HG03469 (cell line): ENCODE data around the gene EFCAB12.
"Not testable (repeated sequence)": the region's sequence is repeated elsewhere in the genome, so short reads cannot be mapped to it uniquely, and the experiment has no call there.

ENCODE experiments used
- ATAC-seq: cut with Tn5 transposase; IDR thresholded peaks from one replicate; pipeline ENCODE4 v1.9.1; 2021; ENCODE audit warnings: mild to moderate bottlenecking, moderate library complexity, moderate number of reproducible peaks; ENCODE audit not compliant: unreplicated experiment

The EFCAB12 gene

GRCh38 chr3:129371041-129371826, 57.2 kb downstream of the EFCAB12 start:
- no peak for ATAC-seq

DNA sequence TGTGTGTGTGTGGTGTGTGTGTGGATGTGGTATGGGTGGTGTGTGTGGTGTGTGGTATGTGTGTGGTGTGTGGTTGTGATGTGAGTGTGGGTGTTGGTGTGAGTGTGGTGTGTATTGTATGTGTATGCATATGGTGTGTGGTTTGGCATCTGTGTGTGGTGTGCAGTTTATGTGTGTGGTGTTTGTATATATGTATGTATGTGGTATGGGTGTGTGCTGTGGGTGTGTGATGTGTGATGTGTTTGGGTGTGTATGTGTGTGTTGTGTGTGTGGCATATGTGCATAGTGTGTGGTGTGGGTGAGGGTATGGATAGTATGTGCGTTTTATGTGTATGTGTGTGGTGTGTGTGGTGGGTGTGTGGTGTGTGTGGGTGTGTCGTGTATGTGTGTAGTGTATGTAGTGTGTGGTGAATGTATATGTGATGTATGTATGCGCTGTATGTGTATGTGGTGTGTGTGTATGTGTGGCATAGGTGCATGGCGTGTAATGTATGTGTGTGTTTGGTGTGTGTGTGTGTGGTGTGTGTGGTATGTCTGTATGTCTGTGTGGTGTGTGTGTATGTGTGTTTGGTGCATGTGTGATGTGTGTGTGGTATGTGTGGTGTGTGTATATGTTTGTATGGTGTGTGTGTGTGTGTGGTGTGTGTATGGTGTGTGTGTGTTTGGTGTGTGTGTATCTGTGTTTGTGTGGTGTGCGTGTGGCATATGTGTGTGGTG, 58.0 kb downstream of the EFCAB12 start:
- ATAC-seq: no peak

GRCh38 chr3:129369711-129370110, 58.7 kb downstream of the EFCAB12 start:
- ATAC-seq: no peak

GRCh38 chr3:129367821-129368220, 60.6 kb downstream of the EFCAB12 start:
- no peak for ATAC-seq

DNA sequence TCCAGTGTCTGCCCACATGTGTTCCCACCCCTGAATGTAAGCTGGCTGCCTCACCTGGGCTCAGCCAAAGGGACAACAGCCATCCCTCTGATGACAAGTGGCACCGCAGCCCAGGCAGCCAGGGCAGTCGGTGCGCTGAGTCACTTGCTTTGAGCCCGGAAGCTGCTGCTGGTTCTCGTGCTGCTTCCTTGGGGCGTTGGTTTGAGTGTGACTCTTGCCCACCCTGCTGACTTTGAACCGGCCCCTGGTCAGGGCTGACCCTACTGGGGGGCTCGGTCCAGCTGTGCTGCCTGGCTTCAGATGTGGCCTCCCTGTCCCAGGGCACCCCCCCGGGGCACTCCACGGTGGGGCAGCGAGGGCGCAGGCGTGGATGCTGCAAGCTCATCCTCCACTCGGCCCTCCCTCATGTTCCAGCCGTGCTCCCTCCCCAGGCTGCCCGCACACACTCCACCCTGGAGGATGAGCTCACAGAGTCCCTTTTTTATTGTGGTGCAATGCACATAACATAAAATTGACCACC, 62.1 kb downstream of the EFCAB12 start:
- no peak for ATAC-seq

DNA sequence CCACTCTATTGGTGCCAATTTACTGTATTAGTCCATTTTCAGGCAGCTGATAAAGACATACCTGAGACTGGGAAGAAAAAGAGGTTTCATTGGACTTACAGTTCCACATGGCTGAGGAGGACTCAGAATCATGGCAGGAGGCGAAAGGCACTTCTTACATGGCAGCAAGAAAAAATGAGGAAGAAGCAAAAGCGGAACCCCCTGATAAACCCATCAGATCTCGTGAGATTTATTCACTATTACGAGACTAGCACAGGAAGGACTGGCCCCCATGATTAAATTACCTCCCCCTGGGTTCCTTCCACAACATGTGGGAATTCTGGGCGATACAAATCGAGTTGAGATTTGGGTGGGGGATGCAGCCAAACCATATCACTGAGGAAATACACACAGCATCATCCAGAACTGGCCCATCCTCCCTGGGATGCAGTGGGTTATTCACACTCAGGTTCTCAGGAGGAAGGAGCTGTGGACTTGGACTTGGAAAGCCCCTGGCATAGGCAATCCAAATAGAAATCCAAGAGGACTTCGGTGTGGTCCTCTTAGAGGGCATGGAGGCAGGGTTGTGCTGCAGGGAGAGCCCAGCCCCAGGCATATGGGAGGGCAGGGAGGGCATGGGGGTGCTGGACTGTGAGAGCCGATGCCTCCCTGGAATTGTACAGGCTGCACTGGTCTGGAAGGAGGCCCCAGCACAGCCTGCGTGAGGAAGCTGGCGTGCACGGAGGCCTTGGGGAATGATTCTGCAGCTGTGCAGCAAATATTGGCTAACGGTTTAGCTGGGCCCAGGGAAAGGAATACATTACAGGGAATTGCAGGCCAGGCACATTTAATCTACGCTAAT, 62.9 kb downstream of the EFCAB12 start:
- no peak for ATAC-seq

DNA sequence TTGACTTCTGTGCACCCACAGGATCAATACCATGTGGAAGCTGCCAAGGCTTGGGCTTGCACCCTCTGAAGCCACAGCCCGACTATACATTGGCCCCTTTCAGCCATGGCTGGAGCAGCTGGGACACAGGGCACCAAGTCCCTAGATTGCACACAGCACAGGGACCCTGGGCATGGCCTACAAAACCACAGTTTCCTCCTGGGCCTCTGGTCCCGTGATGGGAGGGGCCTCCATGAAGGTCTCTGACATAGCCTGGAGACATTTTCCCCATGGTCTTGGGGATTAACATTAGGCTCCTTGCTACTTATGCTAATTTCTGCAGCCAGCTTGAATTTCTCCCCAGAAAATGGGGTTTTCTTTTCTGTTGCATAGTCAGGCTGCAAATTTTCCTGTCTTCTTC, 63.6 kb downstream of the EFCAB12 start:
- not testable (repeated sequence) for ATAC-seq

DNA sequence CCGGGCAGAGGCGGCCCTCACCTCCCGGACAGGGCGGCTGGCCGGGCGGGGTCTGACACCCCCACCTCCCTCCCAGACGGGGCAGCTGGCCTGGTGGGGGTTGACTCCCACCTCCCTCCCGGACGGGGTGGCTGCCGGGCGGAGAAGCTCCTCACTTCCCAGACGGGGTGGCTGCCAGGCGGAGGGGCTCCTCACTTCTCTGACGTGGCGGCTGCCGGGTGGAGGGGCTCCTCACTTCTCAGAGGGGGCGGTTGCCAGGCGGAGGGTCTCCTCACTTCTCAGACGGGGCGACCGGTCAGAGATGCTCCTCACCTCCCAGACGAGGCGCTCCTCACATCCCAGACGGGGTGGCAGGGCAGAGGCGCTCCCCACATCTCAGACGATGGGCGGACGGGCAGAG, 65.1 kb downstream of the EFCAB12 start:
- not testable (repeated sequence) for ATAC-seq

GRCh38 chr3:129360705-129361460, 67.6 kb downstream of the EFCAB12 start:
- no peak for ATAC-seq

- ATAC-seq: no peak
These were observed 68.2 kb downstream of the EFCAB12 start for GRCh38 chr3:129360171-129360611.

- ATAC-seq: no peak
These were observed 69.6 kb downstream of the EFCAB12 start for GRCh38 chr3:129358772-129359371.

DNA sequence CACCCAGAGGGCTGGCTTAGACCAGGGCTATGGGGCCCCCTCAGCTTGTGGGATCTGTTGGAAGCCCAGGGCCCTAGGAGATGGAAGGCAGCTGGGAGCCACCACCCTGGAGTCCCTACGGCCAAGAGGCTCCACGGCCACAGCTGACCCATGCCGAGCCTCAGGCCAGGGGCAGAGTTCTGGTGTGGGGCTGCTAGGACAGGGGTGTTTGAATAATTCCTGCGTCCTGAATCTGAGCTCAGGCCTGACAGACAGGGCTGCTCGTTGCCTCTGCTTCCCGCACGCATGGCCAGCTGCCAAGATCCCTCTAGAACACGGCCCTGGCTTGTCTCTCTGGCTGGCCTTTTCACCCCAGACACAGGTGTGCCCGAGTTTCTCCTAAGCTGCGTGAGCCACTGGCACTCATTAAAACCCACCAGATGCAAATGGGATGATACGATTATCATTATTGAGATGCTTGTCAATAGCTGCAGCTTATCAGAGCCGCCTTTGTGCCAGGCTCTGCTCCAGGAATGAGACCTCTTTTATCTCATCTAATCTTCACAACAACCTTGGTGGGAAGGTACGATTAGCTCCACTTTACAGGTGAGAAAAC, 70.2 kb downstream of the EFCAB12 start:
- no peak for ATAC-seq

- ATAC-seq: no peak
These were observed 70.8 kb downstream of the EFCAB12 start for GRCh38 chr3:129357616-129358015.

DNA sequence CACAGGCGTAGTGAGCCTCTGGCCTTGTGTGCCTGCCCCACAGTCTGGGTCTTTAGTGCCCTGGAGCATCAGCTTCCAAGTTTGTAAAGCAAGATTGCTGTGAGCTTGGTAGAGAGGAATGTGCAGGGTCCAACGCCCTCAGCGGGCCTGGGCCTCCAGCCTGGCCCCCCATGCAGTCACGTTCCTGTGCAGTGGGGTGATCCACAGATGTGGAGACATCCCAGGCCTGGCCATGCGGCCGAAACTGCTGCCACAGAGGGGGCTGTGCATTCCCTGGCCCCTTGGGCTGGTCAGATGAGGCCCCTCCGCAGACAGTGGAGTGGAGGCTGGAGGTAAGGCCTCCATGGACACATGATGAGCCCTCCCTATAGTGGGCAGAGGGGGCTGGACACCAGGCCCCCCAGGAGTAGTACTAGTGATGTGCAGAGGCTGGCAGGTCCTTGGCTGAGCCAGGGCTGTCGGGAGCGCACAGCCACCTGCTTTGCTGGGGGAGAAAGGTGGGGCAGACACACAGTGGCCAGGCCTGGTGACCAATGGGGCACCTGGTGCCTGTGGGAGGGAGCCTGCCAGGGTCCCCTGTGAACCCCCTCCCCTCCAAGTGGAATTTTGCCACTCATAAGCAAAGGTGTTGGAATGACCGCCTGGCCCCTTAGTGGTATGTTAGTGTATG, 71.5 kb downstream of the EFCAB12 start:
- ATAC-seq: no peak

DNA sequence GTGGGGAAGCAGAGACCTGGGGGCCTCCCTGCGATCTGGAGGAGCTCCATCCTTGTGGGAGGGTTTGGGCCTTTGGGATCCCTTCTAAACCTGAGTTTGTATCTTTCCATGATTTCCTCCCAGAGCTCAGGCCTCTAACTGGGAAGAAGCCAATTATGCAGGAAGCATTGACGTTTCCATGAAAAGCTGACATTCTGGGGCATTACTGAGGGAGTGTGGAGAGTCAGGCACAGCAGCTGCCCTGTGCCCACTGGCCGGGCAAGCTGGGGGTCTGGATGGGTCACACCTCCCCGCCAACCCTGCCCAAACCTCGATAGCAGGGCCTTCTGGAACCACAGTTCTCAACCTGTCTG, 74.9 kb downstream of the EFCAB12 start:
- ATAC-seq: no peak

DNA sequence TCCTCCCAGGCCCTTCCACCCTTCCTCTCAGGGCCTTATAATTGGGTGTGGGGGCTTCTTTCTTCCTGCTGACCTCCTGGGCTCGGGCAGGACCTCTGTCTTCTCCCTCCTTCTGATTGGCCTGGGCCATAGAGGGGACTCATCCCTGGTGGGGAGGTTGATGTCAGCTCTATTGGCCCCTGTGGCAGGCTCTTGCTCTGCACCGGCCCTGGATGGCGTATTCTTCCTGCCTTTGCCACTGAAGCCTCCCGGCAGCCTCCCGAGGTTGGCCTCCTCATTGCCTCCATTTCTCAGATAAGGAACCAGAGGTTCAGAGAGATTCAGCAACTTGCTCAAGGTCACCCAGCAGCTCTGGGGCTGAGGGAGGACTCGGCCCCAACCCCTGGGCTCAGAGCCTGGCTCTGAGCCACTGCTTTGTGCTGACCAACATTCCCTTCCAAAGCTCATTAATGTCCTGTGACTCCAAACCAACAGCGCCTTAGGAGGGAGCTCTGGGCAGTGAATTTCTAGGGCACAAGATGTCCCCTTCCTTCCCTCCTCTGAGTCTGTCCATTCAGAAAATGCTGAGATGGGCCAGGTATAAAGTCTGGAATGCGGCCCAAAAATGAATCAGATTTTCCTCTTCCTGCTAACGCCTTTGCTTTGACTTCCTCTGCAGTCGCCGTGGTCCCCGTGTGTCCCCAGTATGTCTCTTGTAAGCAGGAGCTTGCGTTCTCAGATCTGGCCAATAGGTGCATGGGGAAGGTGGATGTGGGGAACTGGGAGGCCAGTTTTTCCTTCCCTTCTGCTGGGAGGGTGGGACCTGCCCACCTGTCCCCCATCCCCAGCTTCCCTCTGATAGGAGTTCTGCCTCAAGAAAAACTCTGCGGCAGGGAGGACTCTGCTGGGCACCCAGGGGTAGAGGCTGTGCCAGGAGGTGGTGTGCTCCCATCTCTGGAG, 75.5 kb downstream of the EFCAB12 start:
- no peak for ATAC-seq

GRCh38 chr3:129352045-129352444, 76.4 kb downstream of the EFCAB12 start:
- no peak for ATAC-seq
